Neural progenitor cell (in vitro differentiated cells): Measurements from ENCODE around the gene DBI. TPM values are rescaled to one million over a fixed set of nuclear protein-coding genes. Genes with fewer than 3 reads are reported as not detected.

Source experiments
- DNase-seq: peaks from one replicate; pipeline ENCODE4 v3.0.0-alpha.2; 2016; ENCODE audit warnings: low spot score
- H2AFZ ChIP-seq: fragments of 200-600 bp; sonication (generic); replicated peaks from 2 replicates; pipeline ENCODE4 v1.6.1; 2016; ENCODE audit warnings: antibody characterized with exemption
- H3F3A ChIP-seq: fragments of 200-600 bp; sonication (generic); 2 replicates; pipeline ENCODE4 v1.6.1; 2016; ENCODE audit warnings: antibody characterized with exemption, low read depth
- H3K27ac ChIP-seq: fragments of 200-600 bp; sonication (generic); 2 replicates; pipeline ENCODE4 v1.5.1; 2016; ENCODE audit warnings: mild to moderate bottlenecking
- H3K27me3 ChIP-seq: fragments of 200-600 bp; sonication (generic); 2 replicates; pipeline ENCODE4 v1.6.1; 2016; ENCODE audit warnings: mild to moderate bottlenecking, moderate library complexity
- H3K36me3 ChIP-seq: fragments of 200-600 bp; sonication (generic); 2 replicates; pipeline ENCODE4 v1.5.1; 2016
- H3K4me1 ChIP-seq: fragments of 200-600 bp; sonication (generic); 2 replicates; pipeline ENCODE4 v1.6.1; 2016; ENCODE audit warnings: mixed run types
- H3K4me2 ChIP-seq: fragments of 200-600 bp; sonication (generic); 2 replicates; pipeline ENCODE4 v1.6.1; 2016
- H3K4me3 ChIP-seq: fragments of 200-600 bp; sonication (generic); 2 replicates; pipeline ENCODE4 v1.5.1; 2016
- H3K79me2 ChIP-seq: fragments of 200-600 bp; sonication (generic); 2 replicates; pipeline ENCODE4 v1.6.1; 2016; ENCODE audit warnings: low read depth
- H3K9ac ChIP-seq: fragments of 200-600 bp; sonication (generic); 2 replicates; pipeline ENCODE4 v1.6.1; 2016
- H3K9me3 ChIP-seq: fragments of 200-600 bp; sonication (generic); 2 replicates; pipeline ENCODE4 v1.5.1; 2016; ENCODE audit warnings: low read depth
- H4K20me1 ChIP-seq: fragments of 200-600 bp; sonication (generic); 2 replicates; pipeline ENCODE4 v1.6.1; 2016; ENCODE audit warnings: low read depth
- H3K27ac Mint-ChIP-seq: 3 replicates; pipeline ENCODE4 v1.8.0; 2021; ENCODE audit warnings: mixed read lengths
- H3K27me3 Mint-ChIP-seq: 2 replicates; pipeline ENCODE4 v1.8.0; 2022; ENCODE audit warnings: low read depth, mild to moderate bottlenecking, inconsistent platforms, moderate library complexity, mixed read lengths; ENCODE audit not compliant: insufficient read depth
- H3K36me3 Mint-ChIP-seq: 3 replicates; pipeline ENCODE4 v1.8.0; 2021; ENCODE audit warnings: mixed read lengths
- H3K4me1 Mint-ChIP-seq: 3 replicates; pipeline ENCODE4 v1.8.0; 2021; ENCODE audit warnings: mixed read lengths
- H3K4me3 Mint-ChIP-seq: 3 replicates; pipeline ENCODE4 v1.8.0; 2021; ENCODE audit warnings: mild to moderate bottlenecking, moderate library complexity, mixed read lengths
- H3K9me3 Mint-ChIP-seq: 3 replicates; pipeline ENCODE4 v1.8.0; 2020; ENCODE audit warnings: mixed read lengths
- EZH2 ChIP-seq: fragments of 200-600 bp; sonication (generic); IDR thresholded peaks from 2 replicates; pipeline ENCODE4 v1.6.1; 2017; ENCODE audit warnings: antibody characterized with exemption, mild to moderate bottlenecking, moderate library complexity
- EZH2phosphoT487 ChIP-seq: fragments of 200-600 bp; sonication (generic); IDR thresholded peaks from 2 replicates; pipeline ENCODE4 v1.6.1; 2017; ENCODE audit warnings: antibody characterized with exemption
- total RNA-seq: library from RNA; depleted of rRNA; stranded (reverse); fragments of >200 nt; gene quantifications from 2 replicates; pipeline ENCODE4 v1.2.3, GENCODE V29; 2015; ENCODE audit warnings: low replicate concordance
- TF ChIP-seq, protein P1 (sequence below): fragments of 200-600 bp; sonication (generic); IDR thresholded peaks from 2 replicates; pipeline ENCODE4 v1.5.1; 2017; ENCODE audit warnings: antibody characterized with exemption, mild to moderate bottlenecking

Gene DBI
- total RNA-seq, 1 donor from 2014 or later: 238 TPM

GRCh38 chr2:119349289-119349688 is 17.5 kb upstream of the DBI start:
- peaks cover 8% of the 10 kb centered on the region for H3F3A ChIP-seq
- TF ChIP-seq, protein P1, sequence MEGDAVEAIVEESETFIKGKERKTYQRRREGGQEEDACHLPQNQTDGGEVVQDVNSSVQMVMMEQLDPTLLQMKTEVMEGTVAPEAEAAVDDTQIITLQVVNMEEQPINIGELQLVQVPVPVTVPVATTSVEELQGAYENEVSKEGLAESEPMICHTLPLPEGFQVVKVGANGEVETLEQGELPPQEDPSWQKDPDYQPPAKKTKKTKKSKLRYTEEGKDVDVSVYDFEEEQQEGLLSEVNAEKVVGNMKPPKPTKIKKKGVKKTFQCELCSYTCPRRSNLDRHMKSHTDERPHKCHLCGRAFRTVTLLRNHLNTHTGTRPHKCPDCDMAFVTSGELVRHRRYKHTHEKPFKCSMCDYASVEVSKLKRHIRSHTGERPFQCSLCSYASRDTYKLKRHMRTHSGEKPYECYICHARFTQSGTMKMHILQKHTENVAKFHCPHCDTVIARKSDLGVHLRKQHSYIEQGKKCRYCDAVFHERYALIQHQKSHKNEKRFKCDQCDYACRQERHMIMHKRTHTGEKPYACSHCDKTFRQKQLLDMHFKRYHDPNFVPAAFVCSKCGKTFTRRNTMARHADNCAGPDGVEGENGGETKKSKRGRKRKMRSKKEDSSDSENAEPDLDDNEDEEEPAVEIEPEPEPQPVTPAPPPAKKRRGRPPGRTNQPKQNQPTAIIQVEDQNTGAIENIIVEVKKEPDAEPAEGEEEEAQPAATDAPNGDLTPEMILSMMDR: no peak
- TF ChIP-seq EZH2 (no peak), EZH2phosphoT487 (no peak)
- no peak overlapping the region for H3K4me3 ChIP-seq
- no peak overlapping the region for H2AFZ ChIP-seq
- H3K4me3 Mint-ChIP-seq: no peak overlapping the region
- DNase-seq: no peak
- no peaks in the 10 kb centered on the region for H3K9me3 ChIP-seq
- H3K4me1 Mint-ChIP-seq: peaks cover 9% of the 10 kb centered on the region
- H3K79me2 ChIP-seq: no peaks in the 10 kb centered on the region
- no peaks in the 10 kb centered on the region for H3K27me3 ChIP-seq
- no peaks in the 10 kb centered on the region for H3K36me3 ChIP-seq
- H3K27ac ChIP-seq: no peak overlapping the region
- no peaks in the 10 kb centered on the region for H3K9me3 Mint-ChIP-seq
- H3K27me3 Mint-ChIP-seq: no peaks in the 10 kb centered on the region
- H3K27ac Mint-ChIP-seq: no peak overlapping the region
- H3K9ac ChIP-seq: no peak overlapping the region
- H3K4me1 ChIP-seq: peaks cover 14% of the 10 kb centered on the region
- H3K4me2 ChIP-seq: no peak overlapping the region
- H3K36me3 Mint-ChIP-seq: no peaks in the 10 kb centered on the region
- no peaks in the 10 kb centered on the region for H4K20me1 ChIP-seq

- H3K27ac Mint-ChIP-seq: no peak overlapping the region
- peak; percentile 45 for DNase-seq
- H3K27me3 Mint-ChIP-seq: no peaks in the 10 kb centered on the region
- peak overlapping the region; percentile 71 for H2AFZ ChIP-seq
- no peaks in the 10 kb centered on the region for H3K9me3 Mint-ChIP-seq
- H3K4me3 Mint-ChIP-seq: no peak overlapping the region
- H4K20me1 ChIP-seq: no peaks in the 10 kb centered on the region
- peaks cover 8% of the 10 kb centered on the region for H3F3A ChIP-seq
- no peak overlapping the region for H3K27ac ChIP-seq
- no peaks in the 10 kb centered on the region for H3K36me3 ChIP-seq
- no peak overlapping the region for H3K9ac ChIP-seq
- no peaks in the 10 kb centered on the region for H3K36me3 Mint-ChIP-seq
- H3K9me3 ChIP-seq: no peaks in the 10 kb centered on the region
- TF ChIP-seq, protein P1: peak; percentile 38
- TF ChIP-seq EZH2: no peak
- H3K27me3 ChIP-seq: no peaks in the 10 kb centered on the region
- peaks cover 9% of the 10 kb centered on the region for H3K4me1 Mint-ChIP-seq
- no peaks in the 10 kb centered on the region for H3K79me2 ChIP-seq
- peak overlapping the region; percentile 28 for H3K4me2 ChIP-seq
- H3K4me3 ChIP-seq: no peak overlapping the region
- H3K4me1 ChIP-seq: peaks cover 14% of the 10 kb centered on the region
Observed at GRCh38 chr2:119350311-119350998, 16.3 kb upstream of the DBI start.

- no peaks in the 10 kb centered on the region for H3K27me3 Mint-ChIP-seq
- TF ChIP-seq EZH2phosphoT487 (no peak), EZH2 (no peak)
- TF ChIP-seq, protein P1: no peak
Observed at GRCh38 chr2:119352357-119352756, 14.4 kb upstream of the DBI start.

More at GRCh38 chr2:119352357-119352756, 14.4 kb upstream of the DBI start:
- Histone ChIP-seq H3K79me2 (no peaks in the 10 kb centered on the region), H3K9me3 (no peaks in the 10 kb centered on the region), H3K4me3 (no peak overlapping the region), H3K4me1 (peaks cover 14% of the 10 kb centered on the region), H4K20me1 (no peaks in the 10 kb centered on the region), H3K9ac (no peak overlapping the region), H3F3A (peaks cover 8% of the 10 kb centered on the region), H3K36me3 (no peaks in the 10 kb centered on the region), H3K4me2 (no peak overlapping the region), H3K27ac (no peak overlapping the region), H3K27me3 (no peaks in the 10 kb centered on the region), H2AFZ (no peak overlapping the region)
- Mint-ChIP-seq H3K27ac (no peak overlapping the region), H3K4me3 (no peak overlapping the region), H3K4me1 (peaks cover 9% of the 10 kb centered on the region), H3K36me3 (no peaks in the 10 kb centered on the region), H3K9me3 (peaks cover 3% of the 10 kb centered on the region)
- no peak for DNase-seq
